ENCODE measurements around the gene DHX35.
"Not testable (repeated sequence)": the region's sequence is repeated elsewhere in the genome, so short reads cannot be mapped to it uniquely, and the experiment has no call there.

Gene DHX35

GRCh38 chr20:38941726-38942389 is 20.3 kb upstream of the DHX35 start:
- DNase-seq (ENCODE audit: low read depth): no peak

- DNase-seq (ENCODE audit: low read depth): no peak
Observed at GRCh38 chr20:38945012-38945411, 17.1 kb upstream of the DHX35 start.

DNA sequence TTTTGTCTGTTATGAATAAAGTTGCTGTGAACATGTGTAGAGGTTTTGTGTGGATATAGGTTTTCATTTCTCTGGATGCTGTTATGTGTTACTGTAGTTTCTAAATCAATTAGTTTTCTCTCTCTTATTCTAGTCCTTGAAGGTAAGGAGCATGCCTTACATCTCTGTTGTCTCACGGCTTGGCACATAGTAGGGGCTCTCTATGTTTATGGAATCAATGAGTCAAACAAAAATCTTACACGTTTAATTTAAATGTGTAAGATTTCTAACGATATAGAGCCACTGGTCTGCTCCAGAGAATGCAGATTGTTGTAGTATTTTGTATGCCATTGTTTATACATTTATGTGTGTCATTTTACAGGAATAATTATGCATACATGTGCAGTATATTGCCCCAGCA is 15.3 kb upstream of the DHX35 start:
- no peak for DNase-seq (ENCODE audit: low read depth)

DNA sequence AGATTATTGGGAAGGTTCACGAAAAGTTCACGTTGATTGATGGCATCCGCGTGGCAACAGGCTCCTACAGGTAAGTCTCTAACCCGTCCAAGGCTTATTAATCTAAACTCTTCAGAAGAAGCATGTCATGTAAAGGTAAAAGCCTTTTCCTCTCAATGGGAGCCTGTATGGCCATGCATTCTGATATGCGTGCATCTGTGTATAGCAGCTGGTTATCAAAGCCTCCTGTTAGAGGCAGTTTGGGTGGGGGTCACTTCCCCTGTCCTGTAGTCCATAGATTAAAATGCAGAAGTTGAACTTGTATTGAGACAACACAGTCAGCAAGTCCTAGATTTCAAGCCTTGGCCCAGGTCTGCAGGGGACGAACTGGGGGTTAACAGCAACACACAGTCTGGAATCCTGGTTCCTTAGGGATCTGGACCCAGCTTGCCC is 14.2 kb upstream of the DHX35 start:
- no peak for DNase-seq (ENCODE audit: low read depth)

- DNase-seq (ENCODE audit: low read depth): no peak
Observed at GRCh38 chr20:38950254-38950653, 11.9 kb upstream of the DHX35 start.

DNA sequence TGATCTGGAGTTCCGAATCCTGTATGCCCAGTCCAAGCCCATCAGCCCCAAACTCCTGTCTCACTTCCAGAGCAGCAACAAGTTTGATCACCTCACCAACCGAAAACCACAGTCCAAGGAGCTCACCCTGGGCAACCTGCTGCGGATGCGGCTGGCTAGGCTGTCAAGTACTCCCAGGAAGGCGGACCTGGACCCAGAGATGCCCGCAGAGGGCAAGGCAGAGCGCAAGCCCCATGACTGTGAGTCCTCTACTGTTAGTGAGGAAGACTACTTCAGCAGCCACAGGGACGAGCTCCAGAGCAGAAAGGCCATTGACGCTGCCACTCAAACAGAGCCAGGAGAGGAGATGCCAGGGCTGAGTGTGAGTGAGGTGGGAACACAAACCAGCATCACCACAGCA is 10.5 kb upstream of the DHX35 start:
- no peak for DNase-seq (ENCODE audit: low read depth)

DNA sequence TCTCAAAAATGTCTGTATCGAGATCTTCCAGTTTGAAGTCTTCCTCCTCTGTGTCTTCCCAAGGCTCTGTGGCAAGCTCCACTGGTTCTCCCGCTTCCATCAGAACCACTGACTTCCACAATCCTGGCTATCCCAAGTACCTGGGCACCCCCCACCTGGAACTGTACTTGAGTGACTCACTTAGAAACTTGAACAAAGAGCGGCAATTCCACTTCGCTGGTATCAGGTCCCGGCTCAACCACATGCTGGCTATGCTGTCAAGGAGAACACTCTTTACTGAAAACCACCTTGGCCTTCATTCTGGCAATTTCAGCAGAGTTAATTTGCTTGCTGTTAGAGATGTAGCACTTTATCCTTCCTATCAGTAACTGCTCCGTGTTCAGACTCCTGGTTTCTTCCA is 10.0 kb upstream of the DHX35 start:
- no peak for DNase-seq (ENCODE audit: low read depth)

GRCh38 chr20:38953630-38954340 is 8.4 kb upstream of the DHX35 start:
- DNase-seq (ENCODE audit: low read depth): no peak

DNA sequence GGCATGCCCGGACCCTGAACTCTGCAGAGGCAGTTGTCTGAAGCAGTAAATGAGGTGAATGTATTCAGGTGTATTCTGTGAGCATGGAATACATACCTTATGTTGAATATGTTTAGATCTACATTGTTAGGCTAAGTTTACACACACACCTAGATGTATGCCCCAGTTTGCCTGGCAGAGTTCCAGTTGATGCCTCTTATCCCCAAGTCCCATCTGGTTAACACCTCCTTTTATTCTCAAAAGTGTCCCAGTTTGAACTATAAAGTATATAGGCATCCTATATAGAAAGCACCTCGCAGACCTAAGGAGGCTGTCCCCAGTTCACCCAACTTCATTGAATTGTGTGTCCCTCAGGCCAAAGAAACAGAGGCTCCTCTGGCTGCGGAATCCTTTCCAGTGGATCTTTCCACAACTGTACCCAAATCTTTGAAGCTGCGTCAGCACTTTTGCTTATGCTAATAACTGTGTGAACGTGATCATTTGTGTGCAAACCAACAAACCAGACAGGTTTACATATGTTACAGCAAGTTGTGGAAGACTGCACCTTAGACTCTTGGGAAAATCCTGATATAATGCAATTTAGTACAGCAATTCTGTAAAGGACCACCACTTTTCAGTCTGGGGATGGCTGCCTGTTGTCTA is 4.8 kb upstream of the DHX35 start:
- DNase-seq (ENCODE audit: low read depth): no peak

GRCh38 chr20:38957915-38958485 is 4.1 kb upstream of the DHX35 start:
- DNase-seq (ENCODE audit: low read depth): no peak

- not testable (repeated sequence) for DNase-seq (ENCODE audit: low read depth)
Observed at GRCh38 chr20:38960187-38960687, 1.9 kb upstream of the DHX35 start.

- no peak for DNase-seq (ENCODE audit: low read depth)
Observed at GRCh38 chr20:38961530-38962043, 557 bp upstream of the DHX35 start.

- no peak for DNase-seq (ENCODE audit: low read depth)
Observed at GRCh38 chr20:38962928-38963401, 821 bp downstream of the DHX35 start.

DNA sequence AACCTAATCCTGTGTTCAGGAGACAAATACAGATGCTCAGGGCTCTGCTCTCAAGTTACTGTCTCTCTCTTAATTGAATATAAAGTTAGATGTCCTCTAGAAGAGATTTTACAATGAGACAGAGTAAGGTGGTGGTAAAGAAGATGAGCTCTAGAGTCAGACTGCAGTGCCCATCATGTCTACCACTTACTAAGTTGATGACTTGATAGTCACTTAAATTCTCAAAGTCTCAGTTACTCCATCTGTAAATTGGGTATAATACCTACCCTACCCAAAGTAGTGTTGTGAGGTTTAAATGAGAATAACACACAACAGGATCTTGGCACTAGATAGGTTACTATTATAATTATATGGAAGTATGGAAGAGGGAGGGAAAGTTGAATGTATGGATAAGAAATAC is 1.6 kb downstream of the DHX35 start:
- DNase-seq (ENCODE audit: low read depth): no peak

- DNase-seq (ENCODE audit: low read depth): no peak
Observed at GRCh38 chr20:38965264-38965663, 3.1 kb downstream of the DHX35 start.

GRCh38 chr20:38968090-38968489 is 5.9 kb downstream of the DHX35 start:
- no peak for DNase-seq (ENCODE audit: low read depth)

DNA sequence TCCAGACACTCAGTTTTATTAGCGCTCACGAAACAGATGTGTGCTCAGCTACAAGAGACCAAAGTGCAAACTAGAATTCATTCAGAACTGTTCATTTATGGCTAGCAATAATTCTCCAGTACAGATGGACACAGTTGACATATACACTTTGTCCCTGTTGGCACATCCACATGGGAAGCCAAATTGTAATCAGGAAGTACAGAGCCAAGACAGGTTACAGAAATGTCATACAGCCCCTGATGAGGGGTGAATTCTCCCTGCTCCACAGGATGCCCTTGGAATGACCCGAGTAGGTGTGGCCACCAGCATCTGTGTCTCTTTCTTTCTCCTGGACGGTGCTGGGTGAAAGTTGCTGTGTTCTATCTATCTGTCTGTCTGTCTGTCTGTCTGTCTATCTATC is 7.6 kb downstream of the DHX35 start:
- no peak for DNase-seq (ENCODE audit: low read depth)

DNA sequence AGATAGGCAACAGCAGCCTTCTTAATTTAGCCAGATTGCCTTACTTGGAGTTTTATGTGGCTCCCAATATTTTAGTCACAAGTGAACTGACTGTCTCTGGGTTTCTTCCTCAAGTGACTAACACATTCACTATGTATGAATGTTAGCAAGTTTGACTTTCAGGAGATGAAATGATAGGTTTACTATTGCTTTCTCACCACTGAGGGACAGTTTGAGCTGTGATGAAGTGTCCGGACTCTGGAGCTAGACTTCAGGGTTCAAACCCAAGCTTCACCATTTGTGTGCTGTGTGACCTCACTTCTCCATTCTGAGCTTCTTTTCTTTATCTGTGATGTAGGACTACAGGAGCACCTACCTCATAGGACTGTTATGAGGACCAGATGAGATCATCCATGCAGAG is 8.2 kb downstream of the DHX35 start:
- no peak for DNase-seq (ENCODE audit: low read depth)

GRCh38 chr20:38973107-38973506 is 11.0 kb downstream of the DHX35 start:
- no peak for DNase-seq (ENCODE audit: low read depth)

GRCh38 chr20:38973645-38974044 is 11.5 kb downstream of the DHX35 start:
- no peak for DNase-seq (ENCODE audit: low read depth)

GRCh38 chr20:38975539-38976120 is 13.5 kb downstream of the DHX35 start:
- DNase-seq (ENCODE audit: low read depth): no peak

DNA sequence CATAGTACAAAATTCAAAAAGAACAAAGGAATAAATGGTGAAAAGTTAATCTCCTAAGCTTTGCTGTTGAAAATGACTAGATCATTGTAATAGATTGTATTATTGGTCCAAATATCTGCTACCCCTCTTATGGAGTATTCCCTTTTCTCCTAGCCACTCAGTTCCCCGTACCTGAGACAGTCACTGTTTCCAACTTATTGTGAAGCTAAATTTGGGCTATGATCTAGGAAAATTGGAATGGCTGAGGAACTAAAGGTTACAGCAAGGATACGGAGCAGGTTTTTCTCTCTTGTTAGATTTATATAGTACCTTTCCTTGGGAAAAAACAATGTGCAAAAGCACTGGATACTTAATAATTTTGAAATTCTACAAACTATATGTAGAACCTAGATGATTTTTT is 17.3 kb downstream of the DHX35 start:
- DNase-seq (ENCODE audit: low read depth): no peak

Measured in stimulated activated CD8-positive, alpha-beta memory T cell treated with anti-CD3 and anti-CD28 coated beads, Interleukin-12 subunit alpha, Interleukin-12 subunit beta, amount 100 ng/mL, for 1 hour (primary cell).